ENCODE results near the gene CRAMP1. TPM values are rescaled to one million over a fixed set of nuclear protein-coding genes. Genes with fewer than 3 reads are reported as not detected.
A peak's percentile ranks its signal among the peaks of the same experiment; 100 is the strongest.

CRAMP1 gene
- total and polyA plus RNA-seq, 2 of the 8 experiments (the other 6 are each of a cell fraction or from before 2014, with no cell fraction given) = 19.2 to 23.2 TPM

GRCh38 chr16:1713331-1713730 is 101.2 kb downstream of the CRAMP1 start:
- ChIA-PET POLR2A (ENCODE audit: partially characterized antibody) (interaction anchor here (1.0 to 2.2 kb wide), 4 partner anchors 8 to 33 kb away, joined by 3 to 5 read pairs (median 4); partner anchors contain the start of gene MAPK8IP3), CTCF (ENCODE audit: partially characterized antibody) (no interaction called here)
- H3K56ac ChIP-seq (replicated peaks; ENCODE audit: insufficient read length, low read depth, low read length) = no peak overlapping the region
- H3K23ac ChIP-seq (ENCODE audit: insufficient read length) = no peak overlapping the region
- H2AFZ ChIP-seq (ENCODE audit: low read length) = no peak overlapping the region
- peaks cover 9 to 16% (median 14%) of the 10 kb centered on the region in 4 experiments for H3K4me1 ChIP-seq (replicated peaks in 1 of 4; ENCODE audit: control insufficient read depth in 3 of 4, insufficient read depth in 4 of 4, low read length in 3 of 4)
- H3K23me2 ChIP-seq (ENCODE audit: low read depth, low read length) = no peaks in the 10 kb centered on the region
- no peak overlapping the region for H2BK12ac ChIP-seq (ENCODE audit: low read depth, low read length)
- H3K4me2 ChIP-seq (ENCODE audit: insufficient read depth in 1 of 2, low read depth in 2 of 2, low read length in 2 of 2) = peak overlapping the region; percentile 56 to 58; a peak in 3 of 4 replicates
- peaks cover 4 to 56% of the 10 kb centered on the region in 2 experiments for H3K79me2 ChIP-seq (ENCODE audit: control insufficient read depth in 1 of 2, insufficient read depth in 2 of 2, low read length in 2 of 2)
- H3K27me3 ChIP-seq (replicated peaks in 1 of 4; ENCODE audit: control insufficient read depth in 3 of 4, extremely low read depth in 1 of 4, insufficient read depth in 3 of 4, low read length in 3 of 4) = no peaks in the 10 kb centered on the region
- H4K91ac ChIP-seq (replicated peaks; ENCODE audit: insufficient read length, low read length) = no peak overlapping the region
- no peak overlapping the region for H3K4ac ChIP-seq (replicated peaks; ENCODE audit: insufficient read length, low read depth, low read length)
- no peak for TF ChIP-seq TAF7 (optimal IDR thresholded peaks at IDR 0.05; ENCODE audit: borderline replicate concordance, low read depth, low read length)
- no peak for TF ChIP-seq GABPA (IDR thresholded peaks at IDR 0.05; ENCODE audit: borderline replicate concordance, insufficient read depth, low read length)
- TF ChIP-seq E2F6 (IDR thresholded peaks at IDR 0.05) = no peak
- no peak for TF ChIP-seq HDAC6 (IDR thresholded peaks at IDR 0.05; ENCODE audit: low read depth, low read length)
- no peak for TF ChIP-seq POU5F1 (IDR thresholded peaks at IDR 0.05; ENCODE audit: low read depth, low read length)
- H3K9me3 ChIP-seq (ENCODE audit: insufficient read depth in 2 of 2, low read depth in 1 of 2, low read length in 1 of 2) = no peaks in the 10 kb centered on the region
- H3K36me3 ChIP-seq (ENCODE audit: control insufficient read depth in 2 of 4, insufficient read depth in 4 of 4, low read length in 3 of 4) = no peaks in the 10 kb centered on the region
- no peak overlapping the region for H4K5ac ChIP-seq (ENCODE audit: insufficient read length, low read depth, low read length)
- H3K9ac ChIP-seq (replicated peaks in 1 of 4; ENCODE audit: extremely low read depth in 1 of 4, low read depth in 3 of 4, low read length in 3 of 4) = no peak overlapping the region
- H2BK120ac ChIP-seq (replicated peaks; ENCODE audit: low read depth, low read length) = no peak overlapping the region
- H3K79me1 ChIP-seq (ENCODE audit: low read depth, low read length) = peaks cover 11% of the 10 kb centered on the region
- DNase-seq (ENCODE audit: low read depth in 1 of 2, low spot score in 2 of 2) (no peak), FAIRE-seq (no peak)
- H3K18ac ChIP-seq (ENCODE audit: extremely low read depth, low read length) = no peak overlapping the region
- no peak overlapping the region for H2BK5ac ChIP-seq (ENCODE audit: low read depth, low read length)
- no peak overlapping the region for H3K4me3 ChIP-seq (ENCODE audit: extremely low read depth in 1 of 4, insufficient read depth in 2 of 4, low read depth in 3 of 4, low read length in 4 of 4)
- H2BK15ac ChIP-seq (ENCODE audit: low read length) = no peak overlapping the region
- no peak overlapping the region for H4K8ac ChIP-seq (ENCODE audit: extremely low read depth, insufficient read depth, low read length)
- 91% methylated on average over 7 of the region's 7 CpGs; no CpG with 5 or more reads in 1 of the 2 experiments for WGBS, 2 experiments (ENCODE audit: extremely low coverage in 1 of 2, insufficient coverage in 1 of 2, insufficient read length in 1 of 2, insufficient replicate concordance in 2 of 2, low coverage in 1 of 2, low lambda C conversion rate in 2 of 2, missing lambda C conversion rate in 1 of 2)
- H2BK20ac ChIP-seq (ENCODE audit: low read length) = no peak overlapping the region
- no peak overlapping the region for H3K14ac ChIP-seq (ENCODE audit: insufficient read length)
- no peak overlapping the region for H2AK5ac ChIP-seq (ENCODE audit: low read depth, low read length)
- H4K20me1 ChIP-seq (replicated peaks in 1 of 2; ENCODE audit: control insufficient read depth in 1 of 2, insufficient read depth in 2 of 2, low read length in 2 of 2) = peaks cover 7 to 22% of the 10 kb centered on the region in 2 experiments
- no peak overlapping the region for H3K27ac ChIP-seq (ENCODE audit: low read depth, low read length)
